GM21367 (cell line): ENCODE data around the gene BMPR1A.

Experiments
- ATAC-seq: cut with Tn5 transposase; IDR thresholded peaks from one replicate; pipeline ENCODE4 v1.9.1; 2021; ENCODE audit not compliant: unreplicated experiment

BMPR1A gene

DNA sequence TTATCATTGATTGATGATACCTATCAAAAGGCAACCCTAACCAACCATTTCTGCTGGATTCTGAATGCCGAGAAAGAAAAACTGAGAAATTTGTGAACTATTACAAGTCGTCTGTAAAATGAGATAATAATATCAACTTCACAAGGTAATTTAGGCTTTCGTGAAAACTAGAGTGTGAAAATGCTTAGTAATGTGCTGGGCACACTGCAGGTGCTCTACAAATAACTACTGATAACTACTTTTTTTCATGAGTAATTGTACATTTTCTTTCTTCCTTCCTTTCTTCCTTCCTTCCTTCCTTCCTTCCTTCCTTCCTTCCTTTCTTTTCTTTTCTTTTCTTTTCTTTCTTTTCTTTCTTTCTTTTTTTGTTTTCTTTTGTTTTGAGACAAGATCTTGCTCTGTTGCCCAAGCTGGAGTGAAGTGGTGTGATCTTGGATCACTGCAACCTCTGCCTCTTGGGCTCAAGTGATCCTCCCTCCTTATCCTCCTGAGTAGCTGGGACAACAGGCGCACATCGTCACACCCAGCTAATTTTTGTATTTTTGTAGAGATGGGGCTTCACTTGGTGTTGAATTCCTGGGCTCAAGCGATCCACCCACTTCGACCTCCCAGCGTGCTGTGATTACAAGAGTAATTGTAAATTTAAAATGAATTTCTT is 42.9 kb downstream of the BMPR1A start:
- ATAC-seq = no peak

DNA sequence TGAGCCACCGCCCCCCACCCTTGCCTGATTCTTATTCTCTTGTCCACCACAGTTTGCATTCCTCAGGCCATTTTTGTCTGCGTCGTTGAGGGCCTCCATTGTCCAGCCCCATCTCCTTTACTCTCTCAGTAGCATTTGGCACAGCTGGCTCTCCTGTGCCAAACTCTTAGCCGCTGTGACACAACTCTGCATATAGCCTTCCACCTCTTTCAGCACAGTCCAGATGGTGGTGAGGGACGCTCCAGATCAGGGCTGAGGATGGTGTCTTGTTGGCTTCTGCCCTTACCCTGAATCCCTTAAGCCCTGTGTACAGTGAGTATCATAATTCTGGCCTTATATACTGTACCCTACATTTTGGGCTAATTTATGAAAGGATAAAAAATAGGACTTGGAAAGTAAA is 45.6 kb downstream of the BMPR1A start:
- no peak for ATAC-seq

DNA sequence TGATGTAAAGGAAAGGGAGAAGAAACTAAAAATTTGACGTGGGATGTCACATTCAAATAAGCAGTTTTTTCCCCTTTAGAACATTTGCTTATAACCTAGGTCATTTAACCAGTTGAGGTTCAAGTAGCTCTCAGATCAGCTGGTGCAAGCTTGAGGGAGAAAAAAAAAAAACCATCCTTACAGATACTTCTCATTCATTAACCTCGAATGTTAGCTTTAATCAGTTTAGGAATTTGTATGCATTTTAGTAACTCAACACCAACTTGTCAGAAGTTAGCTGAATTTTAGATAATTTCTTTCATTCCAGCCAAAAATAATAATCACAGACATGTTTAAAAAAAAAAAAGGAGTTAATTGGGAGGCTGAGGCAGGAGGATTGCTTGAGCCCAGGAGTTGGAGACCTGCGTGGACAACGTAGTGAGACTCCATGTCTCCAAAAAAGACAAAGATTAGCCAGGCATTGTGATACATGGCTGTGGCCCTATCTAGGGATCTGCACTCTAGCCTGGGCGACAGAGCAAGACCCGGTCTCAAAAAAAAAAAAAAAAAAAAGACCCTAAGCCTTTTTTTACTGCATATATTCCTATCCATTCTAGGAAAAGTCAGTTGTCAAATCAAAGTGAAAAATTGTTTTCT is 46.2 kb downstream of the BMPR1A start:
- ATAC-seq = no peak

DNA sequence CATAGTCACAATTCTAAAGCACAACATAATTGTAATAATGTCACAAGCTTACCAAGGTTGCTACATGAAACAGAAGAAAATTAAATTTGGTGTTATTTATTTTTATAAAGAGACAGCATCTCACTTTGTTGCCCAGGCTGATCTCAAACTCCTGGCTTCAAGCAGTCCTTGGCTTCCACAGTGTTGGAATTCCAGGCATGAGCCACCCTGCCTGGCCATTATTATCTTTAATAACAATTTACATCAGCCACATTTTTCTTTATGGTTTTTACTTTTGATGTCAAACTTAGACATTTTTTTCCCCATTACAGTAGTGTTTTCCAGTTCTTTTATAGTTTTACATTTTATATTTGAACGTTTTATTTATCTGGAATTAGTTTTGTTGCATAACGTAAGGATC is 46.7 kb downstream of the BMPR1A start:
- no peak for ATAC-seq

DNA sequence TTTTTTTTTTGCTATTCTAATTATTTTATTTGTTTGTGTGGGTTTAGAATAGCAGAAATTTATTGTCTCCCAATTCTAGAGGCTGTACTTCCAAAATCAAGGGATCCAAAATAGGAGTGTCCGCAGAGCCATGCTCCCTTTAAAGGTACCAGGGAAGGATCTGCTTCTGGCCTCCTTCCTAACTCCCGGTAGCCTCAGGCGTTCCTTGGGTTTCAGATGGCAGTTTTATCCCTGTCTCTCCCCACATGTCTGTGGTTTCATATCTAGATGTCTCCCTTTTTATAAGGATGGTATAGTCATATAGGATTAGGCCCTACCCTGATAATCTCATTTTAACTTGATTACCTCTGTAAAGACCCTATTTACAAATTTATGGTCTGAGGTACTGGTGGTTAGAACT is 48.4 kb downstream of the BMPR1A start:
- no peak for ATAC-seq

DNA sequence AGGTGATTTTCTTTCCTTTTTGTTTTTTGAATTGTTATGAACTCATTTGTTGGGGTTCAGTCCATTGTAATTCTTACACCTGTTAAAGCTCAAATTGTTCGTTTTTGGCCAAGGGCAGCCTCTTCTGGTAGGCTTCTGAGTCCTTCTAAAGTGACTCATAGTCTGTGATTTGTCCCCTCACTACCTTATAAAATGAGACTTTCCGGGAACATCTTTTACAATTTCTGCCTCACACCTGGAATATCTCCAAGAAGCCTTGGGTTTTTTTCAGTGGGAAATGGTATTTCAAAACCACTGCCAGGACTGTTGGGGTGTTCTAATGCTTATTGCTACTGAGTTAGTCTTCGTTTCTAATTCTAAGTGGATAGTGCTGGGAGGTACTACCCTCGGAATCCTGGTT is 56.7 kb downstream of the BMPR1A start:
- no peak for ATAC-seq

DNA sequence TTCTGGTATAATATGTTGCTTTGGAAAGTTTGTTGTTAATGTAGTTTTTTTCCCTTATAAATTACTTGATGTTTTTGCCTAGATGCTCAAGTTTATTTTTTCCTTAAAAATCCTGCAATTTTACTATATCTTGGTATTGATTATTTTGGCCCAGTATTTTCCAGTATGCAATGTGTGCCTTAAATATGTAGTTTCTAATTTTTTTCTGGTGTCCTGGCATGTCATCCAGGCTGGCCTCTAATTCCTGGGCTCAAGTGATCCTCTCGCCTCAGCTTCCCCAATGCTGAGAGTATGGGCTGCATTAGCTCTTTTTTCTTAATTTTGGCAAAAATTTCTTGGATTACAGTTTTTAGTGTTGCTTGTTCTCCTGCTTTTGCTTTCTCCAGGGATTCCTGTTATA is 57.6 kb downstream of the BMPR1A start:
- no peak for ATAC-seq

DNA sequence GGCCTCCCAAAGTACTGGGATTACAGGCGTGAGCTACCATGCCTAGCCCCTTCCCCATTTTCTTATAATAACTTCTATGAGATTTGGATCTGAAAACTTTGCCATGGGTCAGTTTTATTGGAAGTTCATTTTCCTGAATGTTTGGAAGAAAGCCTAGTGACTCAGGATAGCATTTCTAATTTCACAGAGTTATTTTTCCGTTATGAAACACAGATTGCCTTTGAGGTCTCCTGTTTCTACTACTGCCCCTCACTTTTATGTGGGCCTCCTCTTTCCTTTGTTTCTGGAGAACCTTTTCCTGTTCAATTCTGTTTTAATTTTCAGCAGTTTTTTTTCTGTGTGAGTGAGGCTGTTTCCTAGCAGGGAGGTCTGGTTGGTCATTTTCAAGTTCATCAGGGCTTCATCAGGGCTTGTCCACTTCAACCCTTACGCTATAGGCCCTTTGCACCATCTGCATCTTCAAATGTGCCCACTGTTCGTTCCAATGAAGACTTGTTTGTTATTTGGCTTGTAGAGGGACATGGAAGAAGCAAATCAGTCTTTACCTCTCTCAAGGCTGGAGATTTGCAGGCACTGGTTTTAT is 58.7 kb downstream of the BMPR1A start:
- no peak for ATAC-seq

DNA sequence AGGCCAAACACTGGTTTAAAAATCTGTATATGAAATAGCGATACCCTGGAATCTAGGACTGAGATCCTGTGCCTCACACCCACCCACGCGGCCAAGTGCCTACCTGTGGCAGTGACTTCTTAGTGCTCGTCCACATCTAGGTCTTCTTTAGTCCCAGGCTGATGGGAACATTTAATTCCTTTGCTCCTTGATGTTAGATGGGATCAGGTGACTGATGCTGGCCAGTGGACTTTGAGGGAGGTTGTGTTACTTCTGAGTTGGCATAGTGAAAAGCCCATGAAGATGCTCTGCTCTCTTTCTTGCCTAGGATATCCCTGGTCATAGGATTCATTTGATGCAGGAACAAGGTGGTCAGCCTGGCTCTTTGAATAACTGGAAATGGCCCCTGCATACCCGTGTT is 59.2 kb downstream of the BMPR1A start:
- no peak for ATAC-seq

DNA sequence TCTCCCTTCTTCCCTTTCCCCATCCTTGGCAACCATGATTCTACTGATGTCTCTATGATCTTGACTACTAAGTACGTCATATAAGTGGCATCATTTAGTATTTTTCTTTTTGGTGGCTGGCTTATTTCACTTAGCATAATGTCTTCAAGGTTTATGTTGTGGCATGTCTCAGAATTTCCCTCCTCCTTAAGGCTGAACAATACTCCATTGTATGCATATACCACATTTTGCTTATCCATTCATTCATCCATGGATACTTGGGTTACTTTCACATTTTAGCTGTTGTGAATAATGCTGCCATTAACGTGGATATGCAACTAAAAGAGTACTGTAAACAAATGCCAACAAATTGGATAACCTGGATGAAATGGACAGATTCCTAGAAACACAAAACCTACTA is 60.8 kb downstream of the BMPR1A start:
- no peak for ATAC-seq

DNA sequence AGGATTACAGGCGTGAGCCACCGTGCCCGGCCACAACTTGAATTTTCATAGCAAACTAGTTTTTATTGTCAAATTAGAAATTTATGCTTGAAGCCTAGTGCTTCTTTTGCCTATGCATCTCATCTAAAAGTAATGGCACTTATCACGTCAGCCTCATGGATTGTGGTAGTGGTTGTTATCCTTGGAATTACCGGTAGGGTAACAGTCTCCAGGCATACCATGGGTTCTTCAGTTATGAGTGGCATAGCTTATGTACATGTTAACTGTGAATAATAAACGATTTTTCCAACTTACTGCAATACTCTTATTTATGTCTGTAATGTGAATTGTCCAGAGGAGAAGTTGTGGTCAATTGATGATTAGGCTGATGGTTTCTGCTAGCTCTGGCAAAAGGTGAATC is 63.1 kb downstream of the BMPR1A start:
- no peak for ATAC-seq

DNA sequence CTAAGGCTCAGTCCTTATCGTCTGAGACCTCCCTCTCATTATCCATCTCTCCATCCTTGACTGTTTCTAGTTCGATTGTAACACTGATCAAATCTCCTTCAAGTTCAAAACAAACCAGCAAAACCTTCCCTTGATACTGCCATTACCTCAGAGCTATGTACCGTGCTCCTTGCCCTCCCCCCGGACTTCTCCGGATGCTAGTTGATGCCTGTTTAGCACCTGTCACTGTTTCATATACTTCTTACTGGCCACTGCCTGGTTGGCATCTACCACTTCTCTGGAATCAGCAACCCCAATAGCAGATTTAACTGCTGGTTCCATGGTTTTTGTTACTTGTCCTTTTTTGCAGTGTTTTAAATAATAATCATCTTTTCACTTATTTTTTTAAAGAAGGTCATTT is 64.1 kb downstream of the BMPR1A start:
- ATAC-seq = no peak

DNA sequence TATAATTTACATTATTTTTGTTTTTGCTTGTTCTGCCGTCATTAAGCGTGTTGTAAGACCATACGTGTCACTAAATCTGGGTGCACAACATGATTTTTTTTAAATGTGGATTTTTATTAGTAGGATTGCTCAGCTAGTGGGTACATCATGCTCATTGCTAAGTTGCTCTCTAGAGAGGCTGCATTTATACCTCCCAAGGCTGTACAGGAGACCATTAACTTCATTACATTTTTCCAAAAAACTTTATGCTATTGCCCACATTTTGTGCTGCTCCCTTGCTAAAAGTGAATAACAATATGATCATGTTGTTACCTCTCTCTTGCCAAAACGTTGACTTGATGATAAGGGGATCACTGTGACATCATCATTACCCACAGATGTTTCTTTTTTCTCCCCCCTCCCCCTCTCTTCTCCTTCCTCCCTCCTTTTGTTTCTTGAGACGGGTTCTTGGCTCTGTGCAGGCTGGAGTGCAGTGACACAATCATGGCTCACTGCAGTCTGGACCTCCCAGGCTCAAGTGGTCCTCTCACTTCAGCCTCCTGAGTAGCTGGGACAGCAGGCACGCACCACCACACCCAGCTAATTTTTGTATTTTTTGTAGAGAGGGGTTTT is 65.1 kb downstream of the BMPR1A start:
- ATAC-seq = no peak

DNA sequence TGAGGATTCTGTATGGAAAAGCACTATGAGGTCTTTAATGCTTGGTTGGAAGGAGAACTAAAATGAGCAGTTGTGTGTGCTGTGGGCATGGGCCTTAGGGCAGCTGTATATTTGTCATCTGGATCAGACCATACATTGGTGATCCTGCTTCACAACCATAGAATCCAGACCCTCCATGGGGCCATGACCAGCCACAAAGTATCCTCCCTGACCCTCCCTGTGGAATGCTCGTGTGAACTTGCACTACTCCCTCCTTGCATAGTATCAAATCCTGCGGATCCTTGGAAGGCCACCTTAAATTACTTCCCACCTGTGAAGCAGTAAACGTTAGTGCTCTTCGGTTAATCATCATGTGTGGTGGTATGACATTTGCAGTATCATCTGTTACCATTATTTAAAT is 67.1 kb downstream of the BMPR1A start:
- ATAC-seq = no peak

DNA sequence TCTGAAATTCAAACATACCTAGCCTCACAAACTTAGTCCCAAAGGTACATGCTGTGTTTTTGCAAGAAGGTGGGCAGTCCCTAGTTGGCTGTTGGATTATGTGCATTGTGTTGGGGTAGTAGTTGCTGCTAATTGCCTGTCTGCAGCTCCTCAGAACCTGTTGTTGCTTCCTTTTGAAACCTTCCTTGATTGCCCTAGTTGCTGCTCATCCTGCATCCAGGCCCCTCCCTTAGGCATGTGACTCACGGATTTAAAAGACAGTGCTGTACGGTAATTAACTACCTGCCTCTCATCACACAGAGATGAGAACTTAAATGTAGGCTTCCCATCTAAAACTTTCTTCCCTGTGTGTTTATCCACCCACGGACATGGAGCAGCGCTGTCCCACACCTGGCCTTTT is 67.7 kb downstream of the BMPR1A start:
- no peak for ATAC-seq

DNA sequence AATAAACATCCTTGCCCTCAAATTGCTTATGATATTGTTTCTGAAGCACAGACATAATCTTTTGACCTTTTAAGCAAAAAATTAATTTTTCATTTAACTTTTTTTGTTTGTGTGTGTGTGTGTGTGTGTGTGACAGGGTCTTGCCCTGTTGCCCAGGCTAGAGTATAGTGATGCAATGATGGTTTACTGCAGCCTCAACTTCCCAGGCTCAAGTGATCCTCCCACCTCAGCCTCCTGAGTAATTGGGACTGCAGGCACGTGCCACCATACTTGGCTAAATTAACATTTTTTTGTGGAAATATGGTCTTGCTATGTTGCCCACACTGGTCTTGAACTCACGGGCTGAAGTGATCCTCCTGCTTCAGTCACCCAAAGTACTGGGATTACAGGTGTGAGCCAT is 68.9 kb downstream of the BMPR1A start:
- no peak for ATAC-seq

DNA sequence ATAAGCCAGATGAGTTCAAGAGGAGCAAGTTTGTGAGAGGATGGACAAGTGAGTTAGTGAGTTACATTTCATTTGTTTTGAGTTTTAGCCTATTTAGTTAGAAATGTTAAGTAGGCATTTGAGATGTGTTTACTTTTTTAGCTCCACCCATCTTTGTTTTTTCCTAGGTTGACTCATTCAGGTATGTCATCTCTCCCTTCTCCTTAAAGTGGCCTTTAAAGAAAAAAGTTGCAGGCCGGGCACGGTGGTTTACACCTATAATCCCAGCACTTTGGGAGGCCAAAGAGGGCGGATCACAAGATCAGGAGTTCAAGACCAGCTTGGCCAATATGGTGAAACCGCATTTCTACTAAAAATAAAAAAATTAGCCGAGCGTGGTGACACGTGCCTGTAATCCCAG is 71.2 kb downstream of the BMPR1A start:
- no peak for ATAC-seq

DNA sequence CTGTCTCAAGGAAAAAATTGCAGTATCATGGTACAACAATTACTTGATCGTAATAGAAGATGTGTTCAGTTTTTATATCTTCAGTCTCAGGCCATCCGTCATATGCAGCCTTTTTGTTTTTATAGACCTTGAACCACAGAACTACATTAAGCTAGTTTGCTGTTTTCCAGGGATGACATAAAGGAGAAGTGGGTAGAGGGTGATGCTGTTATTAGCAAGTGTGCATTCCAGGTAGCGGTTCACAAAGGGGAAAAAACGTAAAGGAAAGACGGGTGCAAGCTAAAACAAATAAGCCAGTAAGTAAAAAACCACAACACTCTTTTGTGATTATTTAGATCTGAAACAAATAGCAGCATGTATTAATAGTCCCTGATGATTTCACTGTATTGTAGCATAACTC is 71.7 kb downstream of the BMPR1A start:
- no peak for ATAC-seq

DNA sequence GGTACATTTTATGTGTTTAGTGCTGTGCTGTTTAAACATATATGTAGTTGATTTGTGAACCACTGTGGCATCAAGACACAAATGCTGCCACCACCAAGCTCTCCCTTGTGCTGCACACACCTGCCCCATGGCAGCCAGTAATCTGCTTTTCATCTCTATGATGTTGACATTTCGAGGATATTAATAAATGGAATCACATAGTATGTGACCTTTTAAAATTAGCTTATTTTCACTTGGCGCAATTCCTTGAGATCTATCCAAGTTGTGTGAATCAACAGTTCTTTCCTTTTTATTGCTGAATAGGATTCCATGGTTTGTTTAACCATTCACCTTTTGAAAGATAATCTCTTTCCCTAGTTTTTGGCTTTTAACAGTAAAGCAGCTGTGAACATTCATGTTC is 73.1 kb downstream of the BMPR1A start:
- no peak for ATAC-seq

DNA sequence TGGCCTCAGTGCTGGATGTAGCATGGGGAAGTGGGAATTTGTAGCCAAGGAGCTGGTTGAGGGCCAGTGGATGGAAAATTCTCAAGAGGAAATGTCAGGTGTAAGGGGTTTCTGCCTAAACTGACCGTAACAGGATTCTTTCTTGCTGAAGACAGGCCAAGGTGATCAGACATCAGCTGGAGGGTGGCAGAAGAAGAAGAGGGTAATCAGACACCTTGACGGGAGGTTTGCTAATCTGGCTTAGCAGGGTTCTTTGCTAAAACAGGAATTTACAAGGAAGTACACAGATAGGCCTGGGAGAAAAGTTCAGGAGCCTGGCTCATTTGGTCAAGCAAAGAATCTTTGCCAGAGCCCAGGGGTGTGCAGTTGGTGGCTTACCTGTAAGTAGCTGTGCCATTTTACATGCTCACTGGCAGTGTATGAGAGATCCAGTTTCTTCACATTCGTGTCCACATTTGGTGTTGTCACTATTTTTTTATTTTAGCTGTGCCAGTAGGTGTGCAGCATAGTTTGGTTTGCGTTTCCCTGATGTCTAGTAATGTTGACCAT is 73.7 kb downstream of the BMPR1A start:
- no peak for ATAC-seq

DNA sequence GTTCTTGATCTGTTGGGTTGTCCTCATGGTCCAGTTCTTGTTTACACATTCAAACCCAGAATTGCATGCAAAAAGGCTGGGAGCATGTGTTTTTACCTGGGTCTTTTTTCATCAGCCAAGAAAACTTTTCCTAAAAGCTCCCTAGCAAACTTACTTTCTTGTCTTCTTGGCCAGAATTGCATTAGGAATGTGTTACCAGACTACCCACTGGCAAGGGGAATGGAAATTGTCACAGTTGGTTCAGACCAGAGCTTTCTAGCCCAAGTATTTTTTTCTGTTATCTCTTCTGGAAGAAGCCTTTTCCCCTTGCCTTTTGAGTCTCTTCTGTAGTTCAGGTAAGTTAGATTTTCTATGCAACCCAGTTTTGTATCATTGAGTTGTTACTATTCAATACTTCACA is 77.5 kb downstream of the BMPR1A start:
- no peak for ATAC-seq

DNA sequence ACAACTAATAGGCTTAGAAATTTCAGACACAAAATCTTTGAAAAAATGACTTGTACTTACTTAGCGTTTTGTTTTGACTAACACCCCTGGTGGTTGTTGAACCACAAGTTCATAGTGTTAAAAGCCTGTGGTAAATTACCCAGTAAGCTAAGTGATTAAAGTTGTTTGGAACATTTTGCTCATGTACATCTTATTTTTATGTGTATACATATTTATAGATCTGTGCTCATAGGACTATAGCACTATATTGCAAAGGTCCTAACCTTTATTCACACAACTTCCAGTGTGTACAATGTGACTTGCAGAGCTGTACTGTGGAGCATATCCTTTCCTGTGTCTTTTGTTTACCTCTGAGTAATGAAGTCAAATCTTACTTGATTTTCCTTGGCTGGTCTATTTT is 79.6 kb downstream of the BMPR1A start:
- ATAC-seq = no peak
